ENCODE data around the gene CNIH3.

Gene CNIH3

GRCh38 chr1:224749916-224750315 is 133.8 kb downstream of the CNIH3 start:
- FAIRE-seq, result no peak

- FAIRE-seq, result no peak
These were observed 135.7 kb downstream of the CNIH3 start for GRCh38 chr1:224751624-224752311.

DNA sequence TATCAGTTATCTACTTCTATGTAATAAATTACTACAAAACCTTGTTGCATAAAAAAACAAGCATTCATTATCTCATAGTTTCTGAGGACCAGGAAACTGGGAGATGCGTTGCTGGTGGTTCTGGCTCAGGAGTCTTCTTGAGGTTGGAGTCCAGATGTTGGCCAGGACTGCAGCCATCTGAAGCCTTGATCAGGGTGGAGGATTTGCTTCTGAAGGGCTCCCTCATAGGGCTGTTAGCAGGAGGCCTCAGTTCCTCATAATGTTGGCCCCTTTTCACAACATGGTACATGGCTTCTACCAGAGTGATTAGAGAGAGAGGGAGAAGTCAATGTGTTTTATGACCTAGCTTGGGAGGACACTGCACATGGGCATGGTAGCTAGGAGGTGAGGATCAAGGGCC is 137.4 kb downstream of the CNIH3 start:
- no peak for FAIRE-seq

- no peak for FAIRE-seq
These were observed 139.5 kb downstream of the CNIH3 start for GRCh38 chr1:224755586-224755985.

GRCh38 chr1:224757508-224757907 is 141.4 kb downstream of the CNIH3 start:
- no peak for FAIRE-seq

- no peak for FAIRE-seq
These were observed 143.0 kb downstream of the CNIH3 start for GRCh38 chr1:224759135-224759534.

DNA sequence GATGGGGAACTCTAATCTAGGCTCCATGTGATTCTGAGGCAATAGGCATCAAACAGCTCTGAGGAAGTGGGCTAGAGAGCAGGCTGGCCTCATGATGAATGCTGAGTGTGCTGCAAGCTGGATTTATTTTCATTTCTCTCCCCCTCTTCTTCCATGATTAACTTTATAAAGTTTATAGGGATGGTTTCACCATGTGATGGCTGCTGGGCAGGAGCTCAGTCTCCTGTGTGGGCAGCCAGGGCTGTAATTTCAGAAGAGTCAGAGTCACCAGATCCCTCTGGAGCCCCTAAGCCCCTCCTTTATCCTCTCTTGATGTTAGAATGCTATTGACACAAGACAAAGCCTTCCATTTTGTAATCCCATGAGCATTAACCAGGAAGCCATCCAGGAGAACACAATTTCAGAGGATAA is 143.6 kb downstream of the CNIH3 start:
- FAIRE-seq, result no peak

GRCh38 chr1:224760163-224760562 is 144.0 kb downstream of the CNIH3 start:
- FAIRE-seq, result no peak

DNA sequence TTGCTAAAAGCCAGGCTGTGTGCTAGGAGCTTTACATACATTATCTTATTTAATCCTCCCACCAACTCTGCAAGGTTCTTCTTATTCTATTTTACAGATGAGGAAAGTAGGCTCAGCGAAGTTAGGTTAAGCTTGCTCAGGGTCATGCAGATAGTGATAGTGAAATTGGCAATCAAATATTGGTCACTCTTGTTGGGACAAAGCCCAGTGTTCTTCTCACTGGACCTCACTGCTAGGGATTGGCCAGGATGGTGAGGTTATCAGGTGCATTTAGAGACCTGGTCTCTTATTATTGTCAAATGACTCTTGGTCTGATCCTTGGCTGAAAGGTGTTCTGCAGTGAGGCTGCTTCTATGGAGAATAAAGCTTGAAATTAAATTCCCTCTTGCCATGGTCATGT is 145.1 kb downstream of the CNIH3 start:
- FAIRE-seq, result no peak

DNA sequence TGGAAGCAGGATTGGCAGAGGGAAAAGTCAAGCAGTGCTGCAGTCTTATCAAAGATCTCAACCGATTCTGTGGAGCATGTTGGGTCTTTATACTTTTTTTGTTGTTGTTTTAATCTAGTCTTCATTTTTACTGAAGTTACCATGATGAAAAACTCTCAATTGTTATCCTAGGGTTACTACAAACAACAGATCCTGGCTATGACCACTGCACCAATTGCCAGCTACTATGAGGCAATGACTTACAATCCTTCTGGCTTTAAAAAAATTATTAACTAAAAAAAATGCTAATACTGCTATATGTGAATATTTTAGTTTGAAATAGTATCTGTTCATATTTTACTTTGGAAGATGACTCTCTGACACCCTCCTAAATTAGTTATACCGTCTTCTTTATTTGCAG is 145.9 kb downstream of the CNIH3 start:
- no peak for FAIRE-seq

DNA sequence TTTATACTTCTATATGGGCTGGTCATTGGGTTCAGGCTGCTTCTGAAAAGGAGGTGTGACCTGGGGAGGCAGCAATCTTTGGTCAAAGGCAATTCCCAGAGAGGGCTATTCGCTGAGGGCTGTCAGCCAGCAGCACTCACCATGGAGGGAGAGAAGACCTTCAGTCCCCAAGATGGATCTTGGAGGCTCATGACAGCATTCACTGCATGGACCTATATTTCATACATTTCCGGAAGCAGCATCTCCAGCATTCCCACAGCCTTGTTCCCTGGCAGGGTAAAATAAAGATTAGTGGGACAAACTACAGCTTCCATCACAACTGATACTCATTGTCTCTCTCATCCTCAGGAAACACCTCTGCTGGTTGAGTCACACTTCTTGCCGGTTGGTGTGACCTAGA is 146.6 kb downstream of the CNIH3 start:
- no peak for FAIRE-seq

GRCh38 chr1:224763126-224763775 is 147.1 kb downstream of the CNIH3 start:
- no peak for FAIRE-seq

- FAIRE-seq, result no peak
These were observed 150.1 kb downstream of the CNIH3 start for GRCh38 chr1:224766266-224766665.

- FAIRE-seq, result no peak
These were observed 150.9 kb downstream of the CNIH3 start for GRCh38 chr1:224767031-224767430.

DNA sequence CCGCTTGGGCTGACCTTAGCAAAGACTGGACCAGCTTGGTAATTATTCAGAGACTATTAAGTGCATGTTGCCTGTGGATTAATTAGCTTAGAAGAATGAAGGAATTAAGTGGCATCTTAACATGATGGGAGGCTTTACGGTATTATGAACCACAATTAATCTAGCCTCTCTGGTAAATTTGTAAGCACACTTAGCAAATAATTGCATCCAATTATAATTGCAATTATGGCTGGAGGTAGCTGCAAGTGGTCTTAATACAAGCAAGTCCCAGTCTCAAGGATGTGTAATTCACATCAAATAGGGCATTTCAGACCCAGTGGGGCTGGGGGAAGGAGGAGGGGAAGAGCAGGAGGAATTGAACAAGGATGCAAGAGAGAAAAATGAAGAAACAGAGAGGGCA is 151.6 kb downstream of the CNIH3 start:
- FAIRE-seq, result no peak

- no peak for FAIRE-seq
These were observed 152.9 kb downstream of the CNIH3 start for GRCh38 chr1:224768971-224769370.

GRCh38 chr1:224769452-224770335 is 153.6 kb downstream of the CNIH3 start:
- no peak for FAIRE-seq

DNA sequence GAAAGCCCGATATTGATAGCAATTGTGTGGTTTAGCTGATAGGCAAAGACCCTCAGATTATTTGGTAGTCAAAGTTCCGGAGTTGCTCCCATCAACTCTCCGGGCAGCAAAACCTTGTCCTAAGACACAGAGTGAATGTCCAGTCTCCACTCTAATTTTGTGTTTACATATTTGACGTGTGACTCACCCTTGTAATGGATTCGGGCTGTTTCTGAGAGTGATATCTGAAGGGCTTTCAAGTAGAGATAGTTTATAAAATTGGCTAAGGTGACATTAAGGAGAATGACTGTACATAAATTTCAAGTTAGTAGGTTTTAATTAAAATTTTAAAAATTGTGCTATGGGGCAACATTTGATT is 154.2 kb downstream of the CNIH3 start:
- no peak for FAIRE-seq

GRCh38 chr1:224773646-224774045 is 157.5 kb downstream of the CNIH3 start:
- no peak for FAIRE-seq

- no peak for FAIRE-seq
These were observed 158.3 kb downstream of the CNIH3 start for GRCh38 chr1:224774378-224774777.

- no peak for FAIRE-seq
These were observed 161.1 kb downstream of the CNIH3 start for GRCh38 chr1:224777180-224777579.

DNA sequence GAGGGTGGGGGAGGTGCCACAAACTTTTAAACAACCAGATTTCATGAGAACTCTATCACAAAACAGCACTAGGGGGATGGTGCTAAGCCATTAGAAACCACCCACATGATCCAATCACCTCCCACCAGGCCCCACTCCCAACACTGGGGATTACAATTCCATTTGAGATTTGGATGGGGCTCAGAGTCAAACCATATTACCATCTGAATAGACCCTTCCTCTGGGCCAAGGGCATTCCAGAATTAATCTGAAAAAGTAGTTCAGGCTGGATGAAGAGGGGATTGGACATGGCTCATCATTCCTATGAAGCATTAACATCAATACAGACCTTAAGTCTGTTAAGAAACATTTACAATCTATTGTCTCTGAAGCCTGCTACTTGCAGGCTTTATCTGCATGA is 163.4 kb downstream of the CNIH3 start:
- FAIRE-seq, result no peak

DNA sequence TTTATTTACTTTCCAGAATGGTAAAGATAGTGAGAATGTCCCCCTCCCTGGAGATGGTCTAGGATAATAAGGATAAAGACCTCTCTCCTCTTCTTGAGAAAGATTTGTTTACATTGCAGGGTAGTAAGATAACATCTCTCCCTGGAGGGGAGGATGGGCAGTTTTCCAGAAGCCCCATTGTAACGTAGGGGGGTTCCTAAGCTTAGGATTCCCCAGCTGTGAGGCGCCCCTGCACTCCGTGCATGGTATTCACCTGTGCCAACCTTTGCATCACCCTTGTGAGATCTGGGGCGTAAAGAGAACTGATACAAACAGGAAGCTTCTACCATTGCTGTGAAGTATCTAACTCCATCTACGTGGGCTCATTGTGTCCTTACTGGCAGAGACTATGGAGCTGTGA is 164.6 kb downstream of the CNIH3 start:
- no peak for FAIRE-seq

DNA sequence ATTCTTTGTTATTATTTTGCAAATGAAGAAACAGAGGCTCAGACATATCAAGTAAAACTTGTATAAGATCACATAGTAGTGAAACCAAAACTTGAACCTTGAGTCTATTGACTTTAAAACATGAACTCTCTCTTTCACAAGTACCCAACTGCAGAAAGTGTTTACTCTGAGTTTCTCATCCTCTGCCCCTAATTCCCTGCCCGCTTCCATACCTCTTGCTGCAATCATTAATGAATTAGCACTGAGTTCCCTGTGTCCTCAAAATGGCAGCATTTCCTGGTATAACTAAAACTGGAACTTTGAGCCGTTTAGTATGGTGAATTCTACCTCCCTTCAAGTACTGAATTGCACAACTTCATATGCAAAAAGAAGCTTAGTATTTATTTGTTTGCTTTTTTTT is 165.7 kb downstream of the CNIH3 start:
- FAIRE-seq, result no peak

All from G401.6 (cell line).